ENCODE data around the gene EP400.
"Not testable (repeated sequence)": the region's sequence is repeated elsewhere in the genome, so short reads cannot be mapped to it uniquely, and the experiment has no call there.

The EP400 gene

GRCh38 chr12:132079200-132079599, 129.5 kb downstream of the EP400 start:
- no peak for DNase-seq
- peaks cover 35% of the 10 kb centered on the region for H3K36me3 ChIP-seq
- no peak for TF ChIP-seq CTCF (IDR thresholded peaks at IDR 0.05; ENCODE audit: low read depth, low read length)
- H3K27me3 ChIP-seq (ENCODE audit: insufficient read depth, low read depth, severe bottlenecking) = no peaks in the 10 kb centered on the region
- no peaks in the 10 kb centered on the region for H3K9me3 ChIP-seq (ENCODE audit: severe bottlenecking)
- H3K4me3 ChIP-seq (ENCODE audit: low read depth, low read length) = no peak overlapping the region
- H3K27ac ChIP-seq = no peak overlapping the region

- Histone ChIP-seq H3K4me3 (ENCODE audit: low read depth, low read length) (no peak overlapping the region), H3K27me3 (ENCODE audit: insufficient read depth, low read depth, severe bottlenecking) (no peaks in the 10 kb centered on the region), H3K9me3 (ENCODE audit: severe bottlenecking) (no peaks in the 10 kb centered on the region), H3K36me3 (peaks cover 35% of the 10 kb centered on the region), H3K27ac (no peak overlapping the region)
- TF ChIP-seq CTCF (IDR thresholded peaks at IDR 0.05; ENCODE audit: low read depth, low read length) = no peak
- DNase-seq = no peak
Observed at GRCh38 chr12:132079695-132080094, 130.0 kb downstream of the EP400 start.

GRCh38 chr12:132080515-132080914, 130.8 kb downstream of the EP400 start:
- H3K27me3 ChIP-seq (ENCODE audit: insufficient read depth, low read depth, severe bottlenecking); H3K4me3 ChIP-seq (ENCODE audit: low read depth, low read length); DNase-seq; H3K27ac ChIP-seq; H3K9me3 ChIP-seq (ENCODE audit: severe bottlenecking): not testable (repeated sequence)
- H3K36me3 ChIP-seq = peaks cover 31% of the 10 kb centered on the region

GRCh38 chr12:132081423-132081822, 131.7 kb downstream of the EP400 start:
- no peak for TF ChIP-seq CTCF (IDR thresholded peaks at IDR 0.05; ENCODE audit: low read depth, low read length)
- no peak for DNase-seq
- Histone ChIP-seq H3K27ac (no peak overlapping the region), H3K36me3 (peaks cover 31% of the 10 kb centered on the region), H3K4me3 (ENCODE audit: low read depth, low read length) (no peak overlapping the region), H3K9me3 (ENCODE audit: severe bottlenecking) (no peaks in the 10 kb centered on the region), H3K27me3 (ENCODE audit: insufficient read depth, low read depth, severe bottlenecking) (no peaks in the 10 kb centered on the region)

- no peak for TF ChIP-seq CTCF (IDR thresholded peaks at IDR 0.05; ENCODE audit: low read depth, low read length)
- Histone ChIP-seq H3K4me3 (ENCODE audit: low read depth, low read length) (peak overlapping the region; percentile 23), H3K27me3 (ENCODE audit: insufficient read depth, low read depth, severe bottlenecking) (no peaks in the 10 kb centered on the region), H3K36me3 (peaks cover 16% of the 10 kb centered on the region), H3K27ac (peak overlapping the region; percentile 60), H3K9me3 (ENCODE audit: severe bottlenecking) (no peaks in the 10 kb centered on the region)
- DNase-seq = no peak
Observed at GRCh38 chr12:132083614-132083940, 133.8 kb downstream of the EP400 start.

- Histone ChIP-seq H3K27ac (peak overlapping the region; percentile 97), H3K4me3 (ENCODE audit: low read depth, low read length) (peak overlapping the region; percentile 67)
Observed at GRCh38 chr12:132083941-132084620, 134.3 kb downstream of the EP400 start.

More at GRCh38 chr12:132083941-132084620, 134.3 kb downstream of the EP400 start:
- Histone ChIP-seq H3K27me3 (ENCODE audit: insufficient read depth, low read depth, severe bottlenecking) (no peaks in the 10 kb centered on the region), H3K9me3 (ENCODE audit: severe bottlenecking) (no peaks in the 10 kb centered on the region), H3K36me3 (peaks cover 16% of the 10 kb centered on the region)
- peak; percentile 95 for DNase-seq
- no peak for TF ChIP-seq CTCF (IDR thresholded peaks at IDR 0.05; ENCODE audit: low read depth, low read length)
